Measurements from ENCODE around the gene SLC30A5. TPM values are rescaled to one million over a fixed set of nuclear protein-coding genes. Genes with fewer than 3 reads are reported as not detected.
"Not testable (repeated sequence)": the region's sequence is repeated elsewhere in the genome, so short reads cannot be mapped to it uniquely, and the experiment has no call there.

SLC30A5 gene
- polyA plus RNA-seq (2013, experiment 1 of 2) = 27.2 TPM
- polyA plus RNA-seq (2013, experiment 2 of 2) = 28.0 TPM

DNA sequence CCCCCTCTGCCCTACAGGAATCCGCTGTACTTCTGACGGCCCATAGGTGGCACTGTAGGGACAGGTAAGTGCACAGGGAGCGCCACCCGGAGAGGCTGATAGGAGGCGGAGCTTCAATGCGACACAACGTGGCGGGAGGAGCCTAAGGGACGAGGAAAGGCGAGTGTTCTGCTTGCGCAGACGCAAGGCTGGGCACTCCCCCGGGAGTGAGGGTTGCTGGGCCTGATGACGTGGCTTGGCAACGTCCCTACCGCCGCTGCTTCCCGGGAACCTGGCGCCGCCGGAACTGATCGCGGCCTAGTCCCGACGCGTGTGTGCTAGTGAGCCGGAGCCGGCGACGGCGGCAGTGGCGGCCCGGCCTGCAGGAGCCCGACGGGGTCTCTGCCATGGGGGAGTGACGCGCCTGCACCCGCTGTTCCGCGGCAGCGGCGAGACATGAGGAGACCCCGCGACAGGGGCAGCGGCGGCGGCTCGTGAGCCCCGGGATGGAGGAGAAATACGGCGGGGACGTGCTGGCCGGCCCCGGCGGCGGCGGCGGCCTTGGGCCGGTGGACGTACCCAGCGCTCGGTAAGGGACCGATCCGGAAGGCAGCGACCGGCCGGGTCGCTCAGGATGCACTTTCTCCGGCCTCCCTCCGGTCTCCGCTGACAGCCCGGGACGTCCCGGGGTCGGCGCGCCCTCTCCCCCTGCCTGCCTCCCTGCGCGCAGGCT is at the start of gene SLC30A5:
Gene SLC30A5 (plus strand): TSS at position 244 of the 712 bp plus-strand sequence. CDS start 242 bp downstream, at position 486.
- peaks cover 3% of the 10 kb centered on the region for H3K79me1 ChIP-seq (ENCODE audit: low read depth, low read length)
- H2AK5ac ChIP-seq (ENCODE audit: low read depth, low read length) = no peak within 1 kb of the TSS
- peak within 1 kb of the TSS; percentile 15 for H3K23ac ChIP-seq (ENCODE audit: low read depth, low read length, poor library complexity)
- no peaks in the 10 kb centered on the region for H3K27me3 ChIP-seq (ENCODE audit: control insufficient read depth in 3 of 3, insufficient read depth in 3 of 3, low read depth in 1 of 3, low read length in 3 of 3)
- peak; percentile 98 for DNase-seq (ENCODE audit: low spot score)
- H2AFZ ChIP-seq (ENCODE audit: low read length) = peak within 1 kb of the TSS; percentile 93
- no peaks in the 10 kb centered on the region for H3K9me3 ChIP-seq (replicated peaks in 1 of 2; ENCODE audit: control insufficient read depth in 2 of 2, insufficient read depth in 1 of 2, low read depth in 1 of 2, low read length in 2 of 2)
- no peak within 1 kb of the TSS for H2BK15ac ChIP-seq (ENCODE audit: low read length)
- H4K8ac ChIP-seq (ENCODE audit: low read depth, low read length) = no peak within 1 kb of the TSS
- peaks cover 0 to 30% of the 10 kb centered on the region in 2 donors for H3K36me3 ChIP-seq (replicated peaks in 1 of 2; ENCODE audit: control insufficient read depth in 2 of 2, insufficient read depth in 2 of 2, low read length in 2 of 2)
- no peak within 1 kb of the TSS for H3K14ac ChIP-seq (ENCODE audit: low read length)
- H4K91ac ChIP-seq (ENCODE audit: low read depth, low read length, poor library complexity) = no peak within 1 kb of the TSS
- H3K4me3 ChIP-seq (ENCODE audit: low read length in 2 of 2) = peak within 1 kb of the TSS; percentile 69 to 92
- H3K4me1 ChIP-seq (ENCODE audit: control insufficient read depth in 2 of 2, insufficient read depth in 1 of 2, low read depth in 1 of 2, low read length in 2 of 2) = peaks cover 0 to 1% of the 10 kb centered on the region in 2 donors
- H3K4me2 ChIP-seq (ENCODE audit: insufficient read depth, low read length, poor library complexity, severe bottlenecking) = peak within 1 kb of the TSS; percentile 89
- H3K27ac ChIP-seq (replicated peaks; ENCODE audit: low read length) = peak within 1 kb of the TSS; percentile 58
- no peak within 1 kb of the TSS for H3K4ac ChIP-seq (ENCODE audit: low read length)
- H3K18ac ChIP-seq (ENCODE audit: low read length) = peak within 1 kb of the TSS; percentile 96
- H2BK12ac ChIP-seq (ENCODE audit: low read length) = no peak within 1 kb of the TSS
- no CpG with 5 or more reads among the region's 79 CpGs for WGBS, 2 donors (ENCODE audit: extremely low coverage in 2 of 2, insufficient read length in 2 of 2, insufficient replicate concordance in 1 of 2)
- H3K9ac ChIP-seq (ENCODE audit: low read depth, low read length, poor library complexity) = peak within 1 kb of the TSS; percentile 91
- no peak within 1 kb of the TSS for H2BK5ac ChIP-seq (ENCODE audit: low read length)
- H2BK120ac ChIP-seq (ENCODE audit: low read depth, low read length) = no peak within 1 kb of the TSS

DNA sequence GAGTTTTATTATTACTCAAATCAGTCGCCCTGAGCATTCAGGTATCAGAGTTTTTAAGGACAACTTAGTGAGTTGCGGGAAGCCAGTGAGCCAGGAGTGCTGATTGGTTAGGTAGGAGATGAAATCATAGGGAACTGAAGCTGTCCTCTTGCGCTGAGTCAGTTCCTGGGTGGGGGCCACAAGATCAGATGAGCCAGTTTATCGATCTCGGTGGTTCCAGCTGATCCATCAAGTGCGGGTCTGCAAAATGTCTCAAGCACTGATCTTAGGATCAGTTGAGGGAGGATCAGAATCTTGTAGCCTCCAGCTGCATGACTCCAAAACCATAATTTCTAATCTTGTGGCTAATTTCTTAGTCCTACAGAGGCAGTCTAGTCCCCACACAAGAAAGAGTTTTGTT is 48.6 kb upstream of the SLC30A5 start:
- not testable (repeated sequence) for H4K8ac ChIP-seq (ENCODE audit: low read depth, low read length); H3K9ac ChIP-seq (ENCODE audit: low read depth, low read length, poor library complexity); H2BK15ac ChIP-seq (ENCODE audit: low read length); H2BK12ac ChIP-seq (ENCODE audit: low read length); H3K79me1 ChIP-seq (ENCODE audit: low read depth, low read length); H3K18ac ChIP-seq (ENCODE audit: low read length); H2BK5ac ChIP-seq (ENCODE audit: low read length); H3K27me3 ChIP-seq (ENCODE audit: control insufficient read depth in 3 of 3, insufficient read depth in 3 of 3, low read depth in 1 of 3, low read length in 3 of 3); H2BK120ac ChIP-seq (ENCODE audit: low read depth, low read length); H4K91ac ChIP-seq (ENCODE audit: low read depth, low read length, poor library complexity); H3K14ac ChIP-seq (ENCODE audit: low read length); DNase-seq (ENCODE audit: low spot score); H3K4me2 ChIP-seq (ENCODE audit: insufficient read depth, low read length, poor library complexity, severe bottlenecking); H3K4ac ChIP-seq (ENCODE audit: low read length); H3K4me1 ChIP-seq (ENCODE audit: control insufficient read depth in 2 of 2, insufficient read depth in 1 of 2, low read depth in 1 of 2, low read length in 2 of 2); H3K36me3 ChIP-seq (replicated peaks in 1 of 2; ENCODE audit: control insufficient read depth in 2 of 2, insufficient read depth in 2 of 2, low read length in 2 of 2); H3K23ac ChIP-seq (ENCODE audit: low read depth, low read length, poor library complexity); H3K27ac ChIP-seq (replicated peaks; ENCODE audit: low read length); H2AK5ac ChIP-seq (ENCODE audit: low read depth, low read length); H3K9me3 ChIP-seq (replicated peaks in 1 of 2; ENCODE audit: control insufficient read depth in 2 of 2, insufficient read depth in 1 of 2, low read depth in 1 of 2, low read length in 2 of 2); H3K4me3 ChIP-seq (ENCODE audit: low read length in 2 of 2)
- H2AFZ ChIP-seq (ENCODE audit: low read length) = peak overlapping the region; percentile 6
- WGBS, 2 donors (ENCODE audit: extremely low coverage in 2 of 2, insufficient read length in 2 of 2, insufficient replicate concordance in 1 of 2) = no CpG with 5 or more reads among the region's 6 CpGs

GRCh38 chr5:69046375-69046957 is 47.3 kb upstream of the SLC30A5 start:
- no peak overlapping the region for H3K9ac ChIP-seq (ENCODE audit: low read depth, low read length, poor library complexity)
- no peaks in the 10 kb centered on the region for H3K79me1 ChIP-seq (ENCODE audit: low read depth, low read length)
- no peaks in the 10 kb centered on the region for H3K36me3 ChIP-seq (replicated peaks in 1 of 2; ENCODE audit: control insufficient read depth in 2 of 2, insufficient read depth in 2 of 2, low read length in 2 of 2)
- H2BK15ac ChIP-seq (ENCODE audit: low read length) = no peak overlapping the region
- peak overlapping the region; percentile 35 for H4K91ac ChIP-seq (ENCODE audit: low read depth, low read length, poor library complexity)
- H3K4me2 ChIP-seq (ENCODE audit: insufficient read depth, low read length, poor library complexity, severe bottlenecking) = no peak overlapping the region
- peaks cover 0 to 1% (median 0%) of the 10 kb centered on the region in 3 experiments for H3K27me3 ChIP-seq (ENCODE audit: control insufficient read depth in 3 of 3, insufficient read depth in 3 of 3, low read depth in 1 of 3, low read length in 3 of 3)
- no peak overlapping the region for H2AK5ac ChIP-seq (ENCODE audit: low read depth, low read length)
- H2AFZ ChIP-seq (ENCODE audit: low read length) = peak overlapping the region; percentile 78
- H2BK5ac ChIP-seq (ENCODE audit: low read length) = no peak overlapping the region
- H3K4me1 ChIP-seq (ENCODE audit: control insufficient read depth in 2 of 2, insufficient read depth in 1 of 2, low read depth in 1 of 2, low read length in 2 of 2) = peaks cover 2 to 6% of the 10 kb centered on the region in 2 donors
- no peak overlapping the region for H3K14ac ChIP-seq (ENCODE audit: low read length)
- no peak overlapping the region for H3K18ac ChIP-seq (ENCODE audit: low read length)
- H3K4ac ChIP-seq (ENCODE audit: low read length) = no peak overlapping the region
- H3K9me3 ChIP-seq (replicated peaks in 1 of 2; ENCODE audit: control insufficient read depth in 2 of 2, insufficient read depth in 1 of 2, low read depth in 1 of 2, low read length in 2 of 2) = no peaks in the 10 kb centered on the region
- no CpG with 5 or more reads among the region's 8 CpGs for WGBS, 2 donors (ENCODE audit: extremely low coverage in 2 of 2, insufficient read length in 2 of 2, insufficient replicate concordance in 1 of 2)
- H3K27ac ChIP-seq (replicated peaks; ENCODE audit: low read length) = no peak overlapping the region
- DNase-seq (ENCODE audit: low spot score) = no peak
- no peak overlapping the region for H3K4me3 ChIP-seq (ENCODE audit: low read length in 2 of 2)
- H2BK12ac ChIP-seq (ENCODE audit: low read length) = no peak overlapping the region
- no peak overlapping the region for H4K8ac ChIP-seq (ENCODE audit: low read depth, low read length)
- no peak overlapping the region for H2BK120ac ChIP-seq (ENCODE audit: low read depth, low read length)
- no peak overlapping the region for H3K23ac ChIP-seq (ENCODE audit: low read depth, low read length, poor library complexity)

DNA sequence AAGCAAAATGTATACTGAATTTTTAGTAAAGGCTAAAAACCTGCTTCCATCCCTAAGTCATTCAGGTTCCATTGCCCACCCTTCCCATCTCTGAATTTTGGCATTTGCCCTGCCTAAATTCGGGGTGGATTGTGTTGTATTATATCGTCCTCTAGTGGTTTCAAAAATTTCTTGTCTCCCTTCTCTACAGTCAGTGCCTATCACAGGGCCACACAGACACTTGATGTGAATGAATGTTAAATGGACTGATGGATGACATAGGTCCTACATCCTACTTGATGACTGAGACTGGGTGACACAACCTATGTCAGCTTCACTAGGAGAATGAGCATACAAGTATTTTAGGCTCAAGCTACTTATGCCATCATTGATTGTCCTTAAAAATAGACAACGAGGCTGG is 45.6 kb upstream of the SLC30A5 start:
- H3K36me3 ChIP-seq (replicated peaks in 1 of 2; ENCODE audit: control insufficient read depth in 2 of 2, insufficient read depth in 2 of 2, low read length in 2 of 2) = no peaks in the 10 kb centered on the region
- H4K91ac ChIP-seq (ENCODE audit: low read depth, low read length, poor library complexity) = no peak overlapping the region
- H2AFZ ChIP-seq (ENCODE audit: low read length) = no peak overlapping the region
- no peak overlapping the region for H3K23ac ChIP-seq (ENCODE audit: low read depth, low read length, poor library complexity)
- H3K4me3 ChIP-seq (ENCODE audit: low read length in 2 of 2) = no peak overlapping the region
- DNase-seq (ENCODE audit: low spot score) = no peak
- no CpG with 5 or more reads among the region's 3 CpGs for WGBS, 2 donors (ENCODE audit: extremely low coverage in 2 of 2, insufficient read length in 2 of 2, insufficient replicate concordance in 1 of 2)
- no peak overlapping the region for H2AK5ac ChIP-seq (ENCODE audit: low read depth, low read length)
- H3K18ac ChIP-seq (ENCODE audit: low read length) = no peak overlapping the region
- H3K4ac ChIP-seq (ENCODE audit: low read length) = no peak overlapping the region
- no peak overlapping the region for H4K8ac ChIP-seq (ENCODE audit: low read depth, low read length)
- H3K27me3 ChIP-seq (ENCODE audit: control insufficient read depth in 3 of 3, insufficient read depth in 3 of 3, low read depth in 1 of 3, low read length in 3 of 3) = peaks cover 0 to 1% (median 0%) of the 10 kb centered on the region in 3 experiments
- peaks cover 2 to 3% of the 10 kb centered on the region in 2 donors for H3K4me1 ChIP-seq (ENCODE audit: control insufficient read depth in 2 of 2, insufficient read depth in 1 of 2, low read depth in 1 of 2, low read length in 2 of 2)
- H2BK12ac ChIP-seq (ENCODE audit: low read length) = no peak overlapping the region
- H2BK15ac ChIP-seq (ENCODE audit: low read length) = no peak overlapping the region
- no peak overlapping the region for H3K27ac ChIP-seq (replicated peaks; ENCODE audit: low read length)
- no peak overlapping the region for H3K4me2 ChIP-seq (ENCODE audit: insufficient read depth, low read length, poor library complexity, severe bottlenecking)
- no peak overlapping the region for H3K9ac ChIP-seq (ENCODE audit: low read depth, low read length, poor library complexity)
- no peaks in the 10 kb centered on the region for H3K9me3 ChIP-seq (replicated peaks in 1 of 2; ENCODE audit: control insufficient read depth in 2 of 2, insufficient read depth in 1 of 2, low read depth in 1 of 2, low read length in 2 of 2)
- H2BK5ac ChIP-seq (ENCODE audit: low read length) = no peak overlapping the region
- H2BK120ac ChIP-seq (ENCODE audit: low read depth, low read length) = no peak overlapping the region
- no peak overlapping the region for H3K14ac ChIP-seq (ENCODE audit: low read length)
- H3K79me1 ChIP-seq (ENCODE audit: low read depth, low read length) = no peaks in the 10 kb centered on the region

Data from neuronal stem cell (in vitro differentiated cells).